ENCODE results near the gene ATP2B2. TPM values are rescaled to one million over a fixed set of nuclear protein-coding genes. Genes with fewer than 3 reads are reported as not detected.
A peak's percentile ranks its signal among the peaks of the same experiment; 100 is the strongest.

ATP2B2 gene
- total and polyA plus RNA-seq, 2 of the 8 experiments (the other 6 are each of a cell fraction or from before 2014, with no cell fraction given) = 0.14 to 1.2 TPM

- no peak overlapping the region for H2BK20ac ChIP-seq (ENCODE audit: low read length)
- H3K36me3 ChIP-seq (ENCODE audit: control insufficient read depth in 2 of 4, insufficient read depth in 4 of 4, low read length in 3 of 4) = no peaks in the 10 kb centered on the region
- CTCF ChIA-PET (ENCODE audit: partially characterized antibody) = interaction anchor here (1.4 kb wide), 1 partner anchor 230 kb away, joined by 6 read pairs; no protein-coding TSS in a partner anchor
- no peak overlapping the region for H4K5ac ChIP-seq (ENCODE audit: insufficient read length, low read depth, low read length)
- no peaks in the 10 kb centered on the region for H3K79me2 ChIP-seq (ENCODE audit: control insufficient read depth in 1 of 2, insufficient read depth in 2 of 2, low read length in 2 of 2)
- peaks cover 4 to 9% (median 5%) of the 10 kb centered on the region in 4 experiments for H3K4me1 ChIP-seq (replicated peaks in 1 of 4; ENCODE audit: control insufficient read depth in 3 of 4, insufficient read depth in 4 of 4, low read length in 3 of 4)
- no peak overlapping the region; the same call in 1 of the 2 replicates for H2BK12ac ChIP-seq (ENCODE audit: low read depth, low read length)
- H3K9me3 ChIP-seq (ENCODE audit: insufficient read depth in 2 of 2, low read depth in 1 of 2, low read length in 1 of 2) = no peaks in the 10 kb centered on the region
- H3K9ac ChIP-seq (replicated peaks in 1 of 4; ENCODE audit: extremely low read depth in 1 of 4, low read depth in 3 of 4, low read length in 3 of 4) = no peak overlapping the region
- POLR2A ChIA-PET (ENCODE audit: partially characterized antibody) = no interaction called here
- H3K23ac ChIP-seq (ENCODE audit: insufficient read length) = no peak overlapping the region
- no peak overlapping the region for H4K91ac ChIP-seq (replicated peaks; ENCODE audit: insufficient read length, low read length)
- H3K4ac ChIP-seq (replicated peaks; ENCODE audit: insufficient read length, low read depth, low read length) = no peak overlapping the region
- H2AFZ ChIP-seq (ENCODE audit: low read length) = no peak overlapping the region
- H3K27me3 ChIP-seq (replicated peaks in 1 of 4; ENCODE audit: control insufficient read depth in 3 of 4, extremely low read depth in 1 of 4, insufficient read depth in 3 of 4, low read length in 3 of 4) = peaks cover 0 to 10% (median 9%) of the 10 kb centered on the region in 4 experiments; a peak in 5 of 7 replicates
- DNase-seq (ENCODE audit: low read depth in 1 of 2, low spot score in 2 of 2) = no peak
- no peak overlapping the region for H3K56ac ChIP-seq (replicated peaks; ENCODE audit: insufficient read length, low read depth, low read length)
- H3K27ac ChIP-seq (ENCODE audit: low read depth, low read length) = no peak overlapping the region
- H3K23me2 ChIP-seq (ENCODE audit: low read depth, low read length) = peaks cover 5% of the 10 kb centered on the region; the same call in 1 of the 2 replicates
- no peak overlapping the region for H2BK5ac ChIP-seq (ENCODE audit: low read depth, low read length)
- 0 out of 2 replicates have a peak overlapping the region, but pooled peaks have one; percentile 57 for H2AK5ac ChIP-seq (ENCODE audit: low read depth, low read length)
- FAIRE-seq = no peak
- no peak overlapping the region for H3K4me3 ChIP-seq (ENCODE audit: extremely low read depth in 1 of 4, insufficient read depth in 2 of 4, low read depth in 3 of 4, low read length in 4 of 4)
- no peaks in the 10 kb centered on the region for H3K79me1 ChIP-seq (ENCODE audit: low read depth, low read length)
- H4K8ac ChIP-seq (ENCODE audit: extremely low read depth, insufficient read depth, low read length) = no peak overlapping the region
- WGBS, 2 experiments (ENCODE audit: extremely low coverage in 1 of 2, insufficient coverage in 1 of 2, insufficient read length in 1 of 2, insufficient replicate concordance in 2 of 2, low coverage in 1 of 2, low lambda C conversion rate in 2 of 2, missing lambda C conversion rate in 1 of 2) = 88% methylated on average over 6 of the region's 6 CpGs; no CpG with 5 or more reads in 1 of the 2 experiments
- H3K4me2 ChIP-seq (ENCODE audit: insufficient read depth in 1 of 2, low read depth in 2 of 2, low read length in 2 of 2) = no peak overlapping the region
- H3K14ac ChIP-seq (ENCODE audit: insufficient read length) = no peak overlapping the region
- no peak overlapping the region for H2BK15ac ChIP-seq (ENCODE audit: low read length)
- no peaks in the 10 kb centered on the region for H4K20me1 ChIP-seq (replicated peaks in 1 of 2; ENCODE audit: control insufficient read depth in 1 of 2, insufficient read depth in 2 of 2, low read length in 2 of 2)
- H2BK120ac ChIP-seq (replicated peaks; ENCODE audit: low read depth, low read length) = no peak overlapping the region
- no peak overlapping the region for H3K18ac ChIP-seq (ENCODE audit: extremely low read depth, low read length)
- TF ChIP-seq SIRT6 (IDR thresholded peaks at IDR 0.05; ENCODE audit: low read length) (no peak), BACH1 (IDR thresholded peaks at IDR 0.05; ENCODE audit: low read length) (no peak), RFX5 (IDR thresholded peaks at IDR 0.05; ENCODE audit: borderline replicate concordance, low read depth, low read length) (no peak), POU5F1 (IDR thresholded peaks at IDR 0.05; ENCODE audit: low read depth, low read length) (no peak), EGR1 (IDR thresholded peaks at IDR 0.05; ENCODE audit: borderline replicate concordance, low read depth, low read length) (no peak), POLR2AphosphoS5 (IDR thresholded peaks at IDR 0.05; ENCODE audit: low read depth, low read length) (no peak), USF2 (IDR thresholded peaks at IDR 0.05; ENCODE audit: low read length) (no peak), NRF1 (IDR thresholded peaks at IDR 0.05; ENCODE audit: low read depth, low read length) (no peak), EP300 (IDR thresholded peaks at IDR 0.05; ENCODE audit: borderline replicate concordance in 1 of 2, low read depth in 2 of 2, low read length in 2 of 2) (no peak), SIN3A (conservative IDR thresholded peaks at IDR 0.05 in 1 of 2, IDR thresholded peaks at IDR 0.05 in 1 of 2; ENCODE audit: low read depth in 1 of 2, low read length in 2 of 2) (no peak), KDM1A (IDR thresholded peaks at IDR 0.05; ENCODE audit: borderline replicate concordance, low read length) (no peak), ASH2L (IDR thresholded peaks at IDR 0.05; ENCODE audit: low read length) (no peak)
Observed at GRCh38 chr3:10508619-10509260, 3.4 kb upstream of the ATP2B2 start.

Data from H1 (cell line).